ENCODE results near the gene SLC25A33. TPM values are rescaled to one million over a fixed set of nuclear protein-coding genes. Genes with fewer than 3 reads are reported as not detected.

The SLC25A33 gene
- total and polyA plus RNA-seq, 2 donors (not counting 1 experiment from before 2014, with no cell fraction given), result 2.3 to 5.0 TPM

GRCh38 chr1:9537863-9538668 is 1.2 kb upstream of the SLC25A33 start:
- DNase-seq (no peak), ATAC-seq (ENCODE audit: low read depth) (no peak)
- Histone ChIP-seq H3K79me2 (ENCODE audit: control insufficient read depth, insufficient read depth, low read length) (peaks cover 36% of the 10 kb centered on the region), H3K27ac (ENCODE audit: low read length in 2 of 2) (peak overlapping the region in 1 of 2 donors; percentile 87), H3K9ac (ENCODE audit: low read length) (no peak overlapping the region), H3K4me3 (ENCODE audit: control extremely low read depth in 1 of 5, extremely low read depth in 1 of 5, insufficient read depth in 1 of 5, low read depth in 2 of 5, low read length in 4 of 5) (no peak overlapping the region), H3K27me3 (replicated peaks in 1 of 4; ENCODE audit: control extremely low read depth in 1 of 4, control insufficient read depth in 3 of 4, insufficient read depth in 4 of 4, low read length in 3 of 4) (no peaks in the 10 kb centered on the region), H3K36me3 (replicated peaks in 1 of 2; ENCODE audit: control extremely low read depth in 1 of 2, control insufficient read depth in 1 of 2, extremely low read depth in 1 of 2, insufficient read depth in 2 of 2, low read length in 1 of 2) (no peaks in the 10 kb centered on the region), H4K20me1 (ENCODE audit: control insufficient read depth, insufficient read depth, low read length, poor library complexity, severe bottlenecking) (peaks cover 25% of the 10 kb centered on the region), H3K4me1 (ENCODE audit: control insufficient read depth in 2 of 2, insufficient read depth in 2 of 2, low read length in 2 of 2) (peaks cover 12 to 16% of the 10 kb centered on the region in 2 donors), H2AFZ (ENCODE audit: insufficient read depth, low read depth, low read length, poor library complexity, severe bottlenecking) (peak overlapping the region; percentile 65), H3K9me3 (ENCODE audit: control extremely low read depth in 1 of 3, control insufficient read depth in 2 of 3, insufficient read depth in 1 of 3, low read length in 2 of 3) (no peaks in the 10 kb centered on the region), H3K4me2 (replicated peaks; ENCODE audit: low read depth, low read length, poor library complexity, severe bottlenecking) (no peak overlapping the region)
- intact Hi-C loops (cut with micrococcal nuclease), result loop anchor here (2.0 to 5.0 kb wide), 2 partner anchors 111 to 287 kb away; no protein-coding TSS in a partner anchor
- Mint-ChIP-seq H3K9me3 (ENCODE audit: insufficient read depth) (no peaks in the 10 kb centered on the region), H3K4me1 (peaks cover 29% of the 10 kb centered on the region), H3K27me3 (no peaks in the 10 kb centered on the region), H3K27ac (peak overlapping the region; percentile 54), H3K4me3 (peak overlapping the region; percentile 64)
- no peak for TF ChIP-seq CTCF (IDR thresholded peaks at IDR 0.05)
- TF ChIP-seq EZH2 (IDR thresholded peaks at IDR 0.05; ENCODE audit: borderline replicate concordance, insufficient read depth, low read depth, low read length, poor library complexity, severe bottlenecking), result no peak
- CTCF ChIA-PET, result interaction anchor here (0.6 to 1.3 kb wide), 2 partner anchors 249 to 319 kb away, joined by 3 to 4 read pairs; no protein-coding TSS in a partner anchor
- WGBS (ENCODE audit: insufficient coverage), result 100% methylated on average over 2 of the region's 7 CpGs
- POLR2A ChIA-PET, result no interaction called here

- H3K27me3 Mint-ChIP-seq, result no peaks in the 10 kb centered on the region
- H3K4me1 Mint-ChIP-seq, result peaks cover 29% of the 10 kb centered on the region
- WGBS (ENCODE audit: insufficient coverage), result 90% methylated on average over 18 of the region's 23 CpGs
- Histone ChIP-seq H3K4me1 (ENCODE audit: control insufficient read depth in 2 of 2, insufficient read depth in 2 of 2, low read length in 2 of 2) (peaks cover 12 to 16% of the 10 kb centered on the region in 2 donors), H3K27me3 (replicated peaks in 1 of 4; ENCODE audit: control extremely low read depth in 1 of 4, control insufficient read depth in 3 of 4, insufficient read depth in 4 of 4, low read length in 3 of 4) (no peaks in the 10 kb centered on the region), H2AFZ (ENCODE audit: insufficient read depth, low read depth, low read length, poor library complexity, severe bottlenecking) (peak overlapping the region; percentile 65), H3K4me3 (ENCODE audit: control extremely low read depth in 1 of 5, extremely low read depth in 1 of 5, insufficient read depth in 1 of 5, low read depth in 2 of 5, low read length in 4 of 5) (peak overlapping the region in 2 of 5 experiments; percentile 7 to 44), H4K20me1 (ENCODE audit: control insufficient read depth, insufficient read depth, low read length, poor library complexity, severe bottlenecking) (peaks cover 31% of the 10 kb centered on the region), H3K79me2 (ENCODE audit: control insufficient read depth, insufficient read depth, low read length) (peaks cover 42% of the 10 kb centered on the region), H3K36me3 (replicated peaks in 1 of 2; ENCODE audit: control extremely low read depth in 1 of 2, control insufficient read depth in 1 of 2, extremely low read depth in 1 of 2, insufficient read depth in 2 of 2, low read length in 1 of 2) (no peaks in the 10 kb centered on the region), H3K4me2 (replicated peaks; ENCODE audit: low read depth, low read length, poor library complexity, severe bottlenecking) (peak overlapping the region; percentile 90), H3K27ac (ENCODE audit: low read length in 2 of 2) (peak overlapping the region; percentile 78 to 87), H3K9me3 (ENCODE audit: control extremely low read depth in 1 of 3, control insufficient read depth in 2 of 3, insufficient read depth in 1 of 3, low read length in 2 of 3) (no peaks in the 10 kb centered on the region), H3K9ac (ENCODE audit: low read length) (peak overlapping the region; percentile 47)
- no peak for TF ChIP-seq CTCF (IDR thresholded peaks at IDR 0.05)
- no peak for ATAC-seq (ENCODE audit: low read depth)
- intact Hi-C loops (cut with micrococcal nuclease), result loop anchor here (1.0 to 5.0 kb wide), 5 partner anchors 43 to 409 kb away; partner anchors contain the start of genes GPR157 and TMEM201
- no peaks in the 10 kb centered on the region for H3K9me3 Mint-ChIP-seq (ENCODE audit: insufficient read depth)
- ChIA-PET POLR2A (interaction anchor here (0.6 kb wide), 1 partner anchor 8 kb away, joined by 4 read pairs; no protein-coding TSS in a partner anchor), CTCF (no interaction called here)
- H3K27ac Mint-ChIP-seq, result peak overlapping the region; percentile 98
- no peak for DNase-seq
- peak overlapping the region; percentile 93 for H3K4me3 Mint-ChIP-seq
Measured at GRCh38 chr1:9538669-9539164, 548 bp upstream of the SLC25A33 start.

Data from B cell (primary cell).